GM23338 (cell line): Measurements from ENCODE around the gene UBE2G2. TPM values are rescaled to one million over a fixed set of nuclear protein-coding genes. Genes with fewer than 3 reads are reported as not detected.
A peak's percentile ranks its signal among the peaks of the same experiment; 100 is the strongest.

Experiments
- ATAC-seq: fragments of 200-7000 bp; cut with Tn5 transposase; 3 replicates; pipeline ENCODE4 v1.9.1; 2020
- DNase-seq: peaks from one replicate; pipeline ENCODE4 v3.0.0-alpha.2; 2015; ENCODE audit warnings: low spot score
- H2AFZ ChIP-seq: fragments of 200-600 bp; sonication (generic); 2 replicates; pipeline ENCODE4 v1.8.0; 2016; ENCODE audit warnings: antibody characterized with exemption, mild to moderate bottlenecking, moderate library complexity
- H3F3A ChIP-seq: fragments of 200-600 bp; sonication (generic); replicated peaks from 2 replicates; pipeline ENCODE4 v1.8.0; 2017; ENCODE audit warnings: antibody characterized with exemption, mixed run types, low read depth
- H3K27ac ChIP-seq: fragments of 200-600 bp; sonication (generic); 2 replicates; pipeline ENCODE4 v1.6.1; 2016; ENCODE audit warnings: low read depth
- H3K27me3 ChIP-seq: fragments of 200-600 bp; sonication (generic); 2 replicates; pipeline ENCODE4 v1.8.0; 2016; ENCODE audit warnings: mild to moderate bottlenecking, mixed run types, moderate library complexity; ENCODE audit not compliant: insufficient read depth
- H3K36me3 ChIP-seq: fragments of 200-600 bp; sonication (generic); 2 replicates; pipeline ENCODE4 v1.8.0; 2016; ENCODE audit warnings: mild to moderate bottlenecking; ENCODE audit not compliant: insufficient read depth
- H3K4me1 ChIP-seq: fragments of 200-600 bp; sonication (generic); 2 replicates; pipeline ENCODE4 v1.8.0; 2016; ENCODE audit warnings: mild to moderate bottlenecking, moderate library complexity; ENCODE audit not compliant: insufficient read depth
- H3K4me2 ChIP-seq: fragments of 200-600 bp; sonication (generic); 2 replicates; pipeline ENCODE4 v1.7.1; 2017; ENCODE audit warnings: mixed run types
- H3K4me3 ChIP-seq: fragments of 200-600 bp; sonication (generic); 2 replicates; pipeline ENCODE4 v1.6.1; 2016; ENCODE audit warnings: mixed run types
- H3K79me2 ChIP-seq: fragments of 200-600 bp; sonication (generic); replicated peaks from 2 replicates; pipeline ENCODE4 v1.8.0; 2017; ENCODE audit warnings: mild to moderate bottlenecking; ENCODE audit not compliant: insufficient read depth
- H3K9me2 ChIP-seq: fragments of 200-600 bp; sonication (generic); 2 replicates; pipeline ENCODE4 v1.8.0; 2017; ENCODE audit not compliant: insufficient read depth
- H4K20me1 ChIP-seq: fragments of 200-600 bp; sonication (generic); replicated peaks from 2 replicates; pipeline ENCODE4 v1.8.0; 2017; ENCODE audit warnings: mild to moderate bottlenecking; ENCODE audit not compliant: insufficient read depth
- H3K27ac Mint-ChIP-seq: 2 replicates; pipeline ENCODE4 v1.8.0; 2020; ENCODE audit warnings: inconsistent platforms, mild to moderate bottlenecking, moderate library complexity, mixed read lengths
- H3K27me3 Mint-ChIP-seq: 3 replicates; pipeline ENCODE4 v1.8.0; 2022; ENCODE audit warnings: low read depth, mild to moderate bottlenecking, moderate library complexity, mixed read lengths, inconsistent platforms; ENCODE audit not compliant: insufficient read depth, poor library complexity
- H3K36me3 Mint-ChIP-seq: 3 replicates; pipeline ENCODE4 v1.8.0; 2021; ENCODE audit warnings: low read depth, mild to moderate bottlenecking, inconsistent platforms, moderate library complexity, mixed read lengths
- H3K4me1 Mint-ChIP-seq: 3 replicates; pipeline ENCODE4 v1.8.0; 2020; ENCODE audit warnings: mild to moderate bottlenecking, inconsistent platforms, mixed read lengths
- H3K4me3 Mint-ChIP-seq: 3 replicates; pipeline ENCODE4 v1.8.0; 2021; ENCODE audit warnings: moderate library complexity, mild to moderate bottlenecking, inconsistent platforms, mixed read lengths
- H3K9me3 Mint-ChIP-seq: 3 replicates; pipeline ENCODE4 v1.8.0; 2020; ENCODE audit warnings: moderate library complexity, mild to moderate bottlenecking, inconsistent platforms, mixed read lengths
- CREB1 ChIP-seq: fragments of 250-450 bp; sonication (Bioruptor Pico); IDR thresholded peaks from 2 replicates; pipeline ENCODE4 v1.5.0; 2020; ENCODE audit warnings: low read depth, mild to moderate bottlenecking, moderate library complexity
- CTCF ChIP-seq, 2 experiments: fragments of 200-600 bp in 1 of 2; sonication (generic) in 1 of 2; conservative IDR thresholded peaks; 2 replicates each; pipeline versions ENCODE4 v1.5.1 to v1.6.1; 2016 to 2017; ENCODE audit warnings: antibody characterized with exemption in 2 of 2, low read depth in 2 of 2, mild to moderate bottlenecking in 2 of 2, moderate library complexity in 1 of 2
- EZH2 ChIP-seq: fragments of 200-600 bp; sonication (generic); IDR thresholded peaks from one replicate; pipeline ENCODE4 v1.8.0; 2017; ENCODE audit warnings: antibody characterized with exemption, mild to moderate bottlenecking, low read depth; ENCODE audit not compliant: unreplicated experiment
- EZH2phosphoT487 ChIP-seq: fragments of 200-600 bp; sonication (generic); IDR thresholded peaks from one replicate; pipeline ENCODE4 v1.8.1; 2018; ENCODE audit warnings: antibody characterized with exemption; ENCODE audit not compliant: unreplicated experiment
- JUNB ChIP-seq: IDR thresholded peaks from one replicate; pipeline ENCODE4 v1.6.1; 2016; ENCODE audit warnings: antibody characterized with exemption; ENCODE audit not compliant: unreplicated experiment
- NANOG ChIP-seq: IDR thresholded peaks from 2 replicates; pipeline ENCODE4 v1.6.1; 2016; ENCODE audit warnings: antibody characterized with exemption, borderline replicate concordance
- POLR2AphosphoS5 ChIP-seq: IDR thresholded peaks from 2 replicates; pipeline ENCODE4 v1.6.1; 2016; ENCODE audit warnings: antibody characterized with exemption, low read depth
- REST ChIP-seq: IDR thresholded peaks from one replicate; pipeline ENCODE4 v1.6.1; 2018; ENCODE audit warnings: antibody characterized with exemption; ENCODE audit not compliant: unreplicated experiment
- STAT1 ChIP-seq: IDR thresholded peaks from one replicate; pipeline ENCODE4 v1.6.1; 2016; ENCODE audit warnings: antibody characterized with exemption; ENCODE audit not compliant: unreplicated experiment
- ZNF114 ChIP-seq: fragments of 250-450 bp; sonication (Bioruptor Pico); IDR thresholded peaks from 2 replicates; pipeline ENCODE4 v1.5.0; 2020; ENCODE audit warnings: mild to moderate bottlenecking, moderate library complexity
- ZNF331 ChIP-seq: fragments of 250-450 bp; sonication (Bioruptor Pico); IDR thresholded peaks from 2 replicates; pipeline ENCODE4 v1.5.0; 2020; ENCODE audit warnings: low read depth, mild to moderate bottlenecking, moderate library complexity
- polyA plus RNA-seq: library from polyadenylated mRNA; unstranded; fragments of >200 nt; fragmentation: Nextera tagmentation; extraction: Ambion mirVana; gene quantifications from 2 replicates; pipeline ENCODE4 v1.2.1, GENCODE V29; 2016
- total RNA-seq: library from RNA; depleted of rRNA; stranded (reverse); fragments of >200 nt; shearing (Covaris generic); gene quantifications from 2 replicates; pipeline ENCODE4 v1.2.3, GENCODE V29; 2014
- TF ChIP-seq, protein P1 (sequence below): IDR thresholded peaks from 2 replicates; pipeline ENCODE4 v1.6.1; 2016; ENCODE audit warnings: antibody characterized with exemption
- TF ChIP-seq, protein P2 (sequence below): fragments of 250-450 bp; sonication (Bioruptor Pico); IDR thresholded peaks from 2 replicates; pipeline ENCODE4 v1.5.0; 2020; ENCODE audit warnings: mild to moderate bottlenecking, moderate library complexity

UBE2G2 gene
- total and polyA plus RNA-seq, 2 experiments from 2014 or later: 66.4 to 100 TPM

GRCh38 chr21:44766818-44767354 lies 34.7 kb downstream of the UBE2G2 start:
- H3K36me3 ChIP-seq: peaks cover 4% of the 10 kb centered on the region; the same call in 1 of the 2 replicates
- no peak overlapping the region for H3K4me3 ChIP-seq
- no peak overlapping the region for H3K4me2 ChIP-seq
- peaks cover 19% of the 10 kb centered on the region for H3K27me3 Mint-ChIP-seq
- no peaks in the 10 kb centered on the region for H3K79me2 ChIP-seq
- H3K27me3 ChIP-seq: no peaks in the 10 kb centered on the region
- TF ChIP-seq POLR2AphosphoS5: no peak
- TF ChIP-seq JUNB: no peak
- TF ChIP-seq, protein P1, sequence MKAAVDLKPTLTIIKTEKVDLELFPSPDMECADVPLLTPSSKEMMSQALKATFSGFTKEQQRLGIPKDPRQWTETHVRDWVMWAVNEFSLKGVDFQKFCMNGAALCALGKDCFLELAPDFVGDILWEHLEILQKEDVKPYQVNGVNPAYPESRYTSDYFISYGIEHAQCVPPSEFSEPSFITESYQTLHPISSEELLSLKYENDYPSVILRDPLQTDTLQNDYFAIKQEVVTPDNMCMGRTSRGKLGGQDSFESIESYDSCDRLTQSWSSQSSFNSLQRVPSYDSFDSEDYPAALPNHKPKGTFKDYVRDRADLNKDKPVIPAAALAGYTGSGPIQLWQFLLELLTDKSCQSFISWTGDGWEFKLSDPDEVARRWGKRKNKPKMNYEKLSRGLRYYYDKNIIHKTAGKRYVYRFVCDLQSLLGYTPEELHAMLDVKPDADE: no peak
- TF ChIP-seq REST: no peak
- TF ChIP-seq STAT1: no peak
- no peak for TF ChIP-seq NANOG
- TF ChIP-seq CTCF (conservative IDR thresholded peaks at IDR 0.05; ENCODE audit: low read depth in 2 of 2): no peak
- TF ChIP-seq ZNF114: no peak
- TF ChIP-seq, protein P2, sequence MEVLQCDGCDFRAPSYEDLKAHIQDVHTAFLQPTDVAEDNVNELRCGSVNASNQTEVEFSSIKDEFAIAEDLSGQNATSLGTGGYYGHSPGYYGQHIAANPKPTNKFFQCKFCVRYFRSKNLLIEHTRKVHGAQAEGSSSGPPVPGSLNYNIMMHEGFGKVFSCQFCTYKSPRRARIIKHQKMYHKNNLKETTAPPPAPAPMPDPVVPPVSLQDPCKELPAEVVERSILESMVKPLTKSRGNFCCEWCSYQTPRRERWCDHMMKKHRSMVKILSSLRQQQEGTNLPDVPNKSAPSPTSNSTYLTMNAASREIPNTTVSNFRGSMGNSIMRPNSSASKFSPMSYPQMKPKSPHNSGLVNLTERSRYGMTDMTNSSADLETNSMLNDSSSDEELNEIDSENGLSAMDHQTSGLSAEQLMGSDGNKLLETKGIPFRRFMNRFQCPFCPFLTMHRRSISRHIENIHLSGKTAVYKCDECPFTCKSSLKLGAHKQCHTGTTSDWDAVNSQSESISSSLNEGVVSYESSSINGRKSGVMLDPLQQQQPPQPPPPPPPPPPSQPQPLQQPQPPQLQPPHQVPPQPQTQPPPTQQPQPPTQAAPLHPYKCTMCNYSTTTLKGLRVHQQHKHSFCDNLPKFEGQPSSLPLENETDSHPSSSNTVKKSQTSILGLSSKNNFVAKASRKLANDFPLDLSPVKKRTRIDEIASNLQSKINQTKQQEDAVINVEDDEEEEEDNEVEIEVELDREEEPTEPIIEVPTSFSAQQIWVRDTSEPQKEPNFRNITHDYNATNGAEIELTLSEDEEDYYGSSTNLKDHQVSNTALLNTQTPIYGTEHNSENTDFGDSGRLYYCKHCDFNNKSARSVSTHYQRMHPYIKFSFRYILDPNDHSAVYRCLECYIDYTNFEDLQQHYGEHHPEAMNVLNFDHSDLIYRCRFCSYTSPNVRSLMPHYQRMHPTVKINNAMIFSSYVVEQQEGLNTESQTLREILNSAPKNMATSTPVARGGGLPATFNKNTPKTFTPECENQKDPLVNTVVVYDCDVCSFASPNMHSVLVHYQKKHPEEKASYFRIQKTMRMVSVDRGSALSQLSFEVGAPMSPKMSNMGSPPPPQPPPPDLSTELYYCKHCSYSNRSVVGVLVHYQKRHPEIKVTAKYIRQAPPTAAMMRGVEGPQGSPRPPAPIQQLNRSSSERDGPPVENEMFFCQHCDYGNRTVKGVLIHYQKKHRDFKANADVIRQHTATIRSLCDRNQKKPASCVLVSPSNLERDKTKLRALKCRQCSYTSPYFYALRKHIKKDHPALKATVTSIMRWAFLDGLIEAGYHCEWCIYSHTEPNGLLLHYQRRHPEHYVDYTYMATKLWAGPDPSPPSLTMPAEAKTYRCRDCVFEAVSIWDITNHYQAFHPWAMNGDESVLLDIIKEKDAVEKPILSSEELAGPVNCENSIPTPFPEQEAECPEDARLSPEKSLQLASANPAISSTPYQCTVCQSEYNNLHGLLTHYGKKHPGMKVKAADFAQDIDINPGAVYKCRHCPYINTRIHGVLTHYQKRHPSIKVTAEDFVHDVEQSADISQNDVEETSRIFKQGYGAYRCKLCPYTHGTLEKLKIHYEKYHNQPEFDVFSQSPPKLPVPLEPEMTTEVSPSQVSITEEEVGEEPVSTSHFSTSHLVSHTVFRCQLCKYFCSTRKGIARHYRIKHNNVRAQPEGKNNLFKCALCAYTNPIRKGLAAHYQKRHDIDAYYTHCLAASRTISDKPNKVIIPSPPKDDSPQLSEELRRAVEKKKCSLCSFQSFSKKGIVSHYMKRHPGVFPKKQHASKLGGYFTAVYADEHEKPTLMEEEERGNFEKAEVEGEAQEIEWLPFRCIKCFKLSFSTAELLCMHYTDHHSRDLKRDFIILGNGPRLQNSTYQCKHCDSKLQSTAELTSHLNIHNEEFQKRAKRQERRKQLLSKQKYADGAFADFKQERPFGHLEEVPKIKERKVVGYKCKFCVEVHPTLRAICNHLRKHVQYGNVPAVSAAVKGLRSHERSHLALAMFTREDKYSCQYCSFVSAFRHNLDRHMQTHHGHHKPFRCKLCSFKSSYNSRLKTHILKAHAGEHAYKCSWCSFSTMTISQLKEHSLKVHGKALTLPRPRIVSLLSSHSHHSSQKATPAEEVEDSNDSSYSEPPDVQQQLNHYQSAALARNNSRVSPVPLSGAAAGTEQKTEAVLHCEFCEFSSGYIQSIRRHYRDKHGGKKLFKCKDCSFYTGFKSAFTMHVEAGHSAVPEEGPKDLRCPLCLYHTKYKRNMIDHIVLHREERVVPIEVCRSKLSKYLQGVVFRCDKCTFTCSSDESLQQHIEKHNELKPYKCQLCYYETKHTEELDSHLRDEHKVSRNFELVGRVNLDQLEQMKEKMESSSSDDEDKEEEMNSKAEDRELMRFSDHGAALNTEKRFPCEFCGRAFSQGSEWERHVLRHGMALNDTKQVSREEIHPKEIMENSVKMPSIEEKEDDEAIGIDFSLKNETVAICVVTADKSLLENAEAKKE (CRISPR knock-in tag): no peak
- TF ChIP-seq CREB1 (CRISPR knock-in tag): no peak
- no peak for TF ChIP-seq EZH2
- TF ChIP-seq ZNF331 (CRISPR knock-in tag): no peak
- TF ChIP-seq EZH2phosphoT487: no peak
- H4K20me1 ChIP-seq: peaks cover 3% of the 10 kb centered on the region; the same call in 1 of the 2 replicates
- ATAC-seq (no peak), DNase-seq (no peak)
- H3K27ac Mint-ChIP-seq: peak overlapping the region; percentile 93; the same call in 1 of the 2 replicates
- no peaks in the 10 kb centered on the region; the same call in 2 of the 3 replicates for H3K9me3 Mint-ChIP-seq
- H3K4me1 ChIP-seq: peaks cover 12% of the 10 kb centered on the region
- 0 out of 2 replicates have a peak, but pooled peaks cover 2% of the 10 kb centered on the region for H3F3A ChIP-seq
- no peak overlapping the region for H3K4me3 Mint-ChIP-seq
- H3K27ac ChIP-seq: no peak overlapping the region
- H3K9me2 ChIP-seq: no peaks in the 10 kb centered on the region
- no peak overlapping the region for H2AFZ ChIP-seq
- H3K36me3 Mint-ChIP-seq: peaks cover 27% of the 10 kb centered on the region
- peaks cover 38% of the 10 kb centered on the region for H3K4me1 Mint-ChIP-seq
